ENCODE data around the gene MLF2.
A peak's percentile ranks its signal among the peaks of the same experiment; 100 is the strongest.

The MLF2 gene

GRCh38 chr12:6736754-6737153 is 16.2 kb downstream of the MLF2 start:
- Histone ChIP-seq H3K9ac (no peak overlapping the region), H3K36me3 (ENCODE audit: insufficient read depth) (no peaks in the 10 kb centered on the region), H3K79me2 (ENCODE audit: insufficient read depth, low read depth) (no peaks in the 10 kb centered on the region), H3K27ac (no peak overlapping the region), H2AFZ (ENCODE audit: low read depth) (no peak overlapping the region), H3K27me3 (ENCODE audit: insufficient read depth, low read depth) (no peaks in the 10 kb centered on the region), H3K4me3 (IDR thresholded peaks at IDR 0.05; ENCODE audit: insufficient read depth, low read depth, low read length) (no peak overlapping the region), H4K20me1 (ENCODE audit: insufficient read depth) (no peaks in the 10 kb centered on the region), H3K4me1 (ENCODE audit: low read depth, poor library complexity, severe bottlenecking) (peaks cover 6% of the 10 kb centered on the region), H3K4me2 (no peak overlapping the region)
- no peak for TF ChIP-seq CTCF (conservative IDR thresholded peaks at IDR 0.05; ENCODE audit: low read depth, low read length)

- Histone ChIP-seq H2AFZ (ENCODE audit: low read depth) (no peak overlapping the region), H3K4me1 (ENCODE audit: low read depth, poor library complexity, severe bottlenecking) (peaks cover 6% of the 10 kb centered on the region), H3K27ac (no peak overlapping the region), H3K4me2 (no peak overlapping the region), H3K4me3 (IDR thresholded peaks at IDR 0.05; ENCODE audit: insufficient read depth, low read depth, low read length) (no peak overlapping the region), H3K9ac (no peak overlapping the region), H3K79me2 (ENCODE audit: insufficient read depth, low read depth) (no peaks in the 10 kb centered on the region), H4K20me1 (ENCODE audit: insufficient read depth) (no peaks in the 10 kb centered on the region), H3K36me3 (ENCODE audit: insufficient read depth) (no peaks in the 10 kb centered on the region), H3K27me3 (ENCODE audit: insufficient read depth, low read depth) (no peaks in the 10 kb centered on the region)
- TF ChIP-seq CTCF (conservative IDR thresholded peaks at IDR 0.05; ENCODE audit: low read depth, low read length): peak; percentile 38; the same call in 1 of the 2 replicates
These were observed 17.3 kb downstream of the MLF2 start for GRCh38 chr12:6735448-6736191.

GRCh38 chr12:6734506-6735387 is 18.2 kb downstream of the MLF2 start:
- Histone ChIP-seq H3K4me3 (IDR thresholded peaks at IDR 0.05; ENCODE audit: insufficient read depth, low read depth, low read length) (no peak overlapping the region), H2AFZ (ENCODE audit: low read depth) (no peak overlapping the region), H3K4me1 (ENCODE audit: low read depth, poor library complexity, severe bottlenecking) (peaks cover 6% of the 10 kb centered on the region), H3K79me2 (ENCODE audit: insufficient read depth, low read depth) (no peaks in the 10 kb centered on the region), H4K20me1 (ENCODE audit: insufficient read depth) (no peaks in the 10 kb centered on the region), H3K27me3 (ENCODE audit: insufficient read depth, low read depth) (no peaks in the 10 kb centered on the region), H3K36me3 (ENCODE audit: insufficient read depth) (no peaks in the 10 kb centered on the region), H3K9ac (no peak overlapping the region), H3K4me2 (no peak overlapping the region), H3K27ac (no peak overlapping the region)
- TF ChIP-seq CTCF (conservative IDR thresholded peaks at IDR 0.05; ENCODE audit: low read depth, low read length): no peak

GRCh38 chr12:6730169-6730568 is 22.8 kb downstream of the MLF2 start:
- Histone ChIP-seq H3K36me3 (ENCODE audit: insufficient read depth) (no peaks in the 10 kb centered on the region), H3K4me2 (no peak overlapping the region), H3K9ac (no peak overlapping the region)

More at GRCh38 chr12:6730169-6730568, 22.8 kb downstream of the MLF2 start:
- Histone ChIP-seq H3K4me3 (IDR thresholded peaks at IDR 0.05; ENCODE audit: insufficient read depth, low read depth, low read length) (no peak overlapping the region), H3K4me1 (ENCODE audit: low read depth, poor library complexity, severe bottlenecking) (peaks cover 1% of the 10 kb centered on the region), H3K79me2 (ENCODE audit: insufficient read depth, low read depth) (no peaks in the 10 kb centered on the region), H4K20me1 (ENCODE audit: insufficient read depth) (no peaks in the 10 kb centered on the region), H3K27ac (no peak overlapping the region), H3K27me3 (ENCODE audit: insufficient read depth, low read depth) (no peaks in the 10 kb centered on the region), H2AFZ (ENCODE audit: low read depth) (no peak overlapping the region)
- TF ChIP-seq CTCF (conservative IDR thresholded peaks at IDR 0.05; ENCODE audit: low read depth, low read length): no peak

Data from KMS-11 (cell line).